Measurements from ENCODE around the gene SOX6. TPM values are rescaled to one million over a fixed set of nuclear protein-coding genes. Genes with fewer than 3 reads are reported as not detected.

SOX6 gene
- total RNA-seq, 2 experiments from 2014 or later: 0.20 TPM; not detected in 1

DNA sequence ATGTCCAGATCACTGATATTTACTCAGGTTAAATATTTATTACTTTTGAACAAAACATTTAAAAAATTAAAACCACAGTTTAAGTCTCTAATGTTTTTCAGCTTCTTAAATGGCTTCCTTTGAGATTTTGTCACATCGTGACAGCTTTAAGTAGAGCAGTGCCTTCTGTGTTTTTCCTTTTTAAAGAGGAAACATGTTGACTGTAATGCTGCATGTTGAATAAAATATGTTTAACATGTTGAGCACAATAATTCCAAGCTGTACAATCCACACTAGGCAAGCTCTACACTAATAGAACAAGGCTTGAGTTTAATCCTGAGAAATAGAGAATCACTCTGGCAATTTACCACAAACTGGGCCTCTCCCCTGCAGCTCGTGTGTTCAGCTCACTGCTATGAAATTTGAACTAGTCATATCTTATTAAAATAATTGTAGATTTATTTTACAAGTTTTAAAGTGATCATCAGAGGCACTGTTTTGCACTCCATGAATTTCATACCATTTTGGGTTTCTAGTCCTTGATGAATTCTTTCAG is 368.3 kb downstream of the SOX6 start:
- Histone ChIP-seq H3K36me3 (ENCODE audit: insufficient read depth, low read length) (no peaks in the 10 kb centered on the region), H3K9me3 (ENCODE audit: control insufficient read depth in 1 of 2, insufficient read depth in 1 of 2, low read length in 2 of 2) (peaks cover 0 to 6% of the 10 kb centered on the region in 2 experiments), H3K4me1 (ENCODE audit: insufficient read depth, low read length) (no peaks in the 10 kb centered on the region), H3K4me3 (ENCODE audit: low read length) (no peak overlapping the region), H3K27me3 (ENCODE audit: control insufficient read depth in 1 of 2, insufficient read depth in 2 of 2, low read length in 2 of 2) (no peaks in the 10 kb centered on the region), H3K27ac (ENCODE audit: low read depth in 1 of 2, low read length in 2 of 2) (no peak overlapping the region)
- DNase-seq: no peak
- H3K27me3 Mint-ChIP-seq: no peaks in the 10 kb centered on the region
- TF ChIP-seq, protein P1, sequence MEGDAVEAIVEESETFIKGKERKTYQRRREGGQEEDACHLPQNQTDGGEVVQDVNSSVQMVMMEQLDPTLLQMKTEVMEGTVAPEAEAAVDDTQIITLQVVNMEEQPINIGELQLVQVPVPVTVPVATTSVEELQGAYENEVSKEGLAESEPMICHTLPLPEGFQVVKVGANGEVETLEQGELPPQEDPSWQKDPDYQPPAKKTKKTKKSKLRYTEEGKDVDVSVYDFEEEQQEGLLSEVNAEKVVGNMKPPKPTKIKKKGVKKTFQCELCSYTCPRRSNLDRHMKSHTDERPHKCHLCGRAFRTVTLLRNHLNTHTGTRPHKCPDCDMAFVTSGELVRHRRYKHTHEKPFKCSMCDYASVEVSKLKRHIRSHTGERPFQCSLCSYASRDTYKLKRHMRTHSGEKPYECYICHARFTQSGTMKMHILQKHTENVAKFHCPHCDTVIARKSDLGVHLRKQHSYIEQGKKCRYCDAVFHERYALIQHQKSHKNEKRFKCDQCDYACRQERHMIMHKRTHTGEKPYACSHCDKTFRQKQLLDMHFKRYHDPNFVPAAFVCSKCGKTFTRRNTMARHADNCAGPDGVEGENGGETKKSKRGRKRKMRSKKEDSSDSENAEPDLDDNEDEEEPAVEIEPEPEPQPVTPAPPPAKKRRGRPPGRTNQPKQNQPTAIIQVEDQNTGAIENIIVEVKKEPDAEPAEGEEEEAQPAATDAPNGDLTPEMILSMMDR (IDR thresholded peaks at IDR 0.05): no peak
- no peaks in the 10 kb centered on the region for H3K36me3 Mint-ChIP-seq (ENCODE audit: low read depth)
- no peaks in the 10 kb centered on the region for H3K4me1 Mint-ChIP-seq (ENCODE audit: low read depth)
- no peak overlapping the region for H3K27ac Mint-ChIP-seq
- no peaks in the 10 kb centered on the region for H3K9me3 Mint-ChIP-seq
- no peak for ATAC-seq (ENCODE audit: poor library complexity)
- no peak overlapping the region for H3K4me3 Mint-ChIP-seq
- ChIA-PET POLR2A (no interaction called here), CTCF (no interaction called here)
- intact Hi-C loops (cut with DNase I, micrococcal nuclease): no loop called here

DNA sequence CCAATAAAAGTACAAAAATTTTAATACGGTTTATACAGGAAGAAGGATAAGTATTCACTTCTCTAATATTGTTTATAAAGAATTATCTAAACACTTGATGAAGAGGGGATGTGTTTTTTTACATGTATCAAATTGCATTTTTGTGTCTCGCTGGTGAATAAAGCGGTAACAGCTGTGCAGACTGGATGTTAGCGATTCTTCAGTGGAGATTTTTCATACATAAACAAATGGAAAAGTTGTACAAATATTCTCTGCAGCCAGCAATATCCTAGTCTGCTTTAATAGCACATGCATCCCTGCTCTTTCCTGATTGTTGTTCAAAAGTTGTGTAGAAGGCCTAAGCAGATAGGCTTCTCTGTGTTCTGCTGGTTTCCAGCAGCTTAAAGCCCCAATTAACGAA is 369.3 kb downstream of the SOX6 start:
- DNase-seq (no peak), ATAC-seq (ENCODE audit: poor library complexity) (no peak)
- POLR2A ChIA-PET: no interaction called here
- no peak overlapping the region for H3K27ac ChIP-seq (ENCODE audit: low read depth in 1 of 2, low read length in 2 of 2)
- TF ChIP-seq, protein P1 (IDR thresholded peaks at IDR 0.05): no peak
- Mint-ChIP-seq H3K9me3 (no peaks in the 10 kb centered on the region), H3K27ac (no peak overlapping the region), H3K4me3 (no peak overlapping the region), H3K4me1 (ENCODE audit: low read depth) (no peaks in the 10 kb centered on the region), H3K27me3 (no peaks in the 10 kb centered on the region), H3K36me3 (ENCODE audit: low read depth) (no peaks in the 10 kb centered on the region)
- H3K27me3 ChIP-seq (ENCODE audit: control insufficient read depth in 1 of 2, insufficient read depth in 2 of 2, low read length in 2 of 2): no peaks in the 10 kb centered on the region
- no peaks in the 10 kb centered on the region for H3K4me1 ChIP-seq (ENCODE audit: insufficient read depth, low read length)
- no peaks in the 10 kb centered on the region for H3K36me3 ChIP-seq (ENCODE audit: insufficient read depth, low read length)
- CTCF ChIA-PET: no interaction called here
- peaks cover 0 to 6% of the 10 kb centered on the region in 2 experiments for H3K9me3 ChIP-seq (ENCODE audit: control insufficient read depth in 1 of 2, insufficient read depth in 1 of 2, low read length in 2 of 2)
- intact Hi-C loops (cut with DNase I, micrococcal nuclease): no loop called here
- no peak overlapping the region for H3K4me3 ChIP-seq (ENCODE audit: low read length)

DNA sequence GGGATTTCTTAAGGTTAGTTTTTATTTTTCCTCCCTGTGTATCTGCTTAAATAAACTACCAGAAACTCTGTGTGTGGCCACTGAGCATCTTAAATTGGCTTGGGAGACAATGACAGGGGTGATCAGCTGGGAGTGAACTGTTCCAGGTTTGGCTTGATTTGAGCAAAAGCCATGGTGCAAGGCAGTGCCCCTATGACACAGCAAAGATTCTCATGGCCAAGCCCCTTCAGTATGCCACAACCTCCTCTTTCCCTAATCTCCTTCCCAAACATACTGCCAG is 370.5 kb downstream of the SOX6 start:
- ChIA-PET POLR2A (no interaction called here), CTCF (no interaction called here)
- no peak for ATAC-seq (ENCODE audit: poor library complexity)
- Mint-ChIP-seq H3K4me1 (ENCODE audit: low read depth) (no peaks in the 10 kb centered on the region), H3K27ac (no peak overlapping the region), H3K4me3 (no peak overlapping the region), H3K9me3 (no peaks in the 10 kb centered on the region), H3K36me3 (ENCODE audit: low read depth) (no peaks in the 10 kb centered on the region), H3K27me3 (no peaks in the 10 kb centered on the region)
- Histone ChIP-seq H3K4me1 (ENCODE audit: insufficient read depth, low read length) (no peaks in the 10 kb centered on the region), H3K4me3 (ENCODE audit: low read length) (no peak overlapping the region), H3K36me3 (ENCODE audit: insufficient read depth, low read length) (no peaks in the 10 kb centered on the region), H3K27me3 (ENCODE audit: control insufficient read depth in 1 of 2, insufficient read depth in 2 of 2, low read length in 2 of 2) (no peaks in the 10 kb centered on the region), H3K9me3 (ENCODE audit: control insufficient read depth in 1 of 2, insufficient read depth in 1 of 2, low read length in 2 of 2) (peaks cover 0 to 6% of the 10 kb centered on the region in 2 experiments), H3K27ac (ENCODE audit: low read depth in 1 of 2, low read length in 2 of 2) (no peak overlapping the region)
- TF ChIP-seq, protein P1 (IDR thresholded peaks at IDR 0.05): no peak
- DNase-seq: no peak
- intact Hi-C loops (cut with DNase I, micrococcal nuclease): no loop called here
